Placental pericyte (primary cell): Measurements from ENCODE around the gene ASCC2. TPM values are rescaled to one million over a fixed set of nuclear protein-coding genes. Genes with fewer than 3 reads are reported as not detected.

Source experiments
- small RNA-seq: library from RNA; depleted of rRNA; stranded (forward); fragments of <200 nt; gene quantifications from one replicate; pipeline ENCODE3, GENCODE V24; 2012; ENCODE audit warnings: low replicate concordance
- total RNA-seq: library from RNA; depleted of rRNA; stranded (reverse); fragments of >200 nt; gene quantifications from 2 replicates; pipeline ENCODE4 v1.2.3, GENCODE V29; 2012

ASCC2 gene
- total RNA-seq, result 39.2 and 44.8 TPM in 2 replicates

DNA sequence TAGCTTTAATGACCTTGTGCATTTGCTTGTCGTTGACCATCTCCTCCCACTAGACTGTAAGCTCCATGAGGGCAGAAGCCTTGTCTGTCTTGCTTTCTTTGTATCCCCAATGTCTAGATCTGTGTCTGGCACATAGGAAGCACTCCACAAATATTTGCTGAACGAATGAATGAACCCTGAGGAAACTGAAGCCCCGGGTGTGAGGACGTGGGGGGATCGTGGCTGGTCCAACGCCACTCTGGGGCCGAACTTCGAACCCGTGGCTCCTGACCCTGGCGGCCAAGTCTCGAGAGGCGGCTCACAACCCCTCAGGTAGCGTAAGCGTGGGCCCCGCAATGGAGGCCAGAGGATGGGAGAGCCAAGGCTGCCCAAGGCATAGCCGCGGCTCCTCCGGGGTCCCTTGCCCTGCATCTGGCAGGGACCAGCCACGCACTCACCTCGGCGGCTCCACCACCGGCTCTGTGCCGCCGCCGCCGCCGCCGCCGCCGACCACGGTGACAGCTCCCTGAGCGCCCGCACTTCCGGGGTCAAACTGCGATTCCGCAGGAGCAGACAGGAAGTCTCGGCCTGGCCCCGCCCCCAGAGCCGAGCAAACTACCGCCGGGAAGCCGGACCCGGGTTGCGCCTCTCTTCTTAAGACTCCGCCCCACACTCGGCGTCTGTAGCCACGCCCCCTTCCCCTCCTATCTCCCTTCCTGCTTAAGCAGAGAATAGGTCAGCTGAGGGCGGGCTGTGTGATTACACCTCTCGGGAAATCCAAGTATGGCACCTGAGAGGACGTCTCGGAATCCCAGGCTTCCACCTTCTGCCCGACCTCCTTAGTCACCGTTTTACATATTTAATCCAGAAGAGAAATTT is at the start of gene ASCC2:
ASCC2 (minus strand) TSS at position 534 of the 858 bp plus-strand sequence. CDS start 5,949 bp downstream, outside the sequence.

DNA sequence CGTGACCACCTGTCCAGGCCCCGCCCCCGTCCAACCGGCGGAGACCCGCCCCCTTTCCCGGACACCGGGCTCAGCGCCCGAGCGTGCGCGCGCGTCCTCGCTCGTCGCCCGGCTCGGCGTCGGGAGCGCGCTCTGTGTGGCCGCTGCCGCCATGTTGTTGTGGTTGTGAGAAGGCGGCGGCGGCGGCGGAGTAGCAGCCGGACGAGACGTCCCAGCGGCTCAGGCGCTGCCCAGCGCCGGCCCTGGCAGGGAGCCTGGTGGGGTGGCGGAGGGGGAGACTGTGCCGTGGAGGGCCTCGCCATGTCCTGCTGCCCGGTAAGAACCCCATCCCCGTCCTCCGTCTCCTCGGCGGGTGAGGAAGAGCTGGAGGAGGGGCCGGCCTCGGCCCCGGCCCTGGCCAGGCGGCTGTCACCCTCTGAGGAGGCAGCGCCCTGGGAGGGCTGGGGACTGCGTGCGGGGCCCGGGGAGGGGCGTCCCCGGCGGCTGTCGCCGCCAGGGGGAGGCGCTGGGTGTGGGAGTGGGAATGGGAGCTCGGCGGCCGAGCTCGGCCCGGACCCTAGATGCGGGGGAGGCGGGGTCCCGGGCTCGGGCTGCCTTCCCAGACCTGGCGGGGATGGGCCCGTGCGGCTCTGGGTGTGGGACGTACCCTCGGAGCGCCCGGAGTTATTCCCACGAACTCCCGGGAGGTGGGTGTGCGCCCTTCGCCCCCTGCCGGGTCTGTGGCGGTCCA is 45.1 kb upstream of the ASCC2 start, which contains the start of gene MTMR3:
MTMR3 (plus strand) TSS at position 130 of the 730 bp plus-strand sequence. CDS start 87,886 bp downstream, outside the sequence.

GRCh38 chr22:29767171-29768051 is 70.7 kb downstream of the ASCC2 start, which contains the start of gene UQCR10:
UQCR10 (plus strand) TSS chr22:29767369; CDS start chr22:29767399, 30 bp downstream.

DNA sequence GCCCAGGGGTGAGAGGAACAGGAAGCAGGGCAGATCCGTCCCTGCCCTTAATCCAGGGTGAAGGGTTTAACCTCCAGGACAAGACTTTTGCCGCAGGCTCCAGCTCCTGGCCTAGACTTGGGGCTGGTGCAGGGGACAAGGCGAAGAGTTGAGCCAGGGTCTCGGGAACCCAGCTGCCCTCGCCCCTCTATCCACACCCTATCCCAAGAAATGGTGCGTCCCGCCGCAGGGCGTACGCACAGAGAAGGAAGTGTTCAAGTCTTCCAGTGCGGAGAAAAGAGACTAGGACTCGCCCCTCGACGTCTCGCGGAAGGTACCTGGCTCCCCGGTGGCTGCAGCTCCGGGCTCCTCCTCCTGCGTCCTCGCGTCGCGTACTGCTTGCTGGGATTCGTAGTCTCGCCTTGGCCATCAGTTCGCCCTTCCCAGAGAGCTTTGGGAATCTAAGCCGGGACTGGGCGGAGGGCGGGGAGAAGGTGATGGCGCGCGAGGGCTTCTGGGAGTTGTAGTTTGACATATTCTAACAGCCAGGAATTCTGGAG is 71.4 kb downstream of the ASCC2 start, which contains the start of gene ZMAT5:
ZMAT5 (minus strand) TSS at position 376 of the 539 bp plus-strand sequence. CDS start 18,463 bp downstream, outside the sequence.

Small RNA genes within 50 kb of the gene (small RNA-seq; reads per million reads assigned to genes)
- not detected for gene RF00019

Other genes starting within 250 kb of the ASCC2 start
- 48.1 and 151 TPM in 2 replicates for gene NF2, start 234.6 kb downstream of the ASCC2 start, total RNA-seq
- not detected in 2 replicates for gene CABP7, start 118.3 kb downstream of the ASCC2 start, total RNA-seq
- gene ZMAT5, start 71.3 kb downstream of the ASCC2 start, total RNA-seq, result 13.6 and 20.2 TPM in 2 replicates
- 39.0 and 55.8 TPM in 2 replicates for gene UQCR10, start 70.9 kb downstream of the ASCC2 start, total RNA-seq
- 39.9 and 41.1 TPM in 2 replicates for gene MTMR3, start 44.9 kb upstream of the ASCC2 start, total RNA-seq
- gene HORMAD2, start 242.2 kb upstream of the ASCC2 start, total RNA-seq, result not detected in 2 replicates